Prostate gland (tissue), 2 donors: ENCODE measurements around the gene RBP2. TPM values are rescaled to one million over a fixed set of nuclear protein-coding genes. Genes with fewer than 3 reads are reported as not detected.

ENCODE experiments used
- DNase-seq: peaks from one replicate; pipeline ENCODE4 v3.0.0-alpha.2; 2019; ENCODE audit warnings: low spot score
- H3K27ac ChIP-seq, 2 donors: fragments of 200-600 bp; sonication (generic); 2 replicates each; pipeline ENCODE4 v1.5.1; 2017 to 2019
- H3K27me3 ChIP-seq: fragments of 200-600 bp; sonication (generic); replicated peaks from 2 replicates; pipeline ENCODE4 v1.5.1; 2019; ENCODE audit not compliant: insufficient read depth
- H3K36me3 ChIP-seq, 2 donors: fragments of 200-600 bp; sonication (generic); 1 replicate in 1 of 2; 2 replicates in 1 of 2; pipeline versions ENCODE4 v1.5.1 to v1.8.1; 2017 to 2019
- H3K4me1 ChIP-seq: fragments of 200-600 bp; sonication (generic); replicated peaks from 2 replicates; pipeline ENCODE4 v1.5.1; 2019
- H3K4me3 ChIP-seq, 2 donors: fragments of 200-600 bp; sonication (generic); 2 replicates each; pipeline ENCODE4 v1.5.1; 2017 to 2019
- H3K9me3 ChIP-seq: fragments of 200-600 bp; sonication (generic); 2 replicates; pipeline ENCODE4 v1.5.1; 2017
- POLR2A ChIP-seq: fragments of 450-650 bp; IDR thresholded peaks from one replicate; pipeline ENCODE4 v1.6.1; 2016; ENCODE audit warnings: antibody characterized with exemption, mild to moderate bottlenecking
- POLR2AphosphoS5 ChIP-seq: sonication (generic); formaldehyde crosslinking; IDR thresholded peaks from one replicate; pipeline ENCODE4 v1.6.1; 2017; ENCODE audit warnings: antibody characterized with exemption
- WGBS: methylation state at CpG from one replicate; pipeline ENCODE4 v1.1.5; 2018; 5-methylcytosine and 5-hydroxymethylcytosine counted together
- intact Hi-C: fragments of 100-400 bp; cut with DNase I; formaldehyde crosslinking; loops from one replicate; pipeline ENCODE4 v1.14.2; 2022
- total RNA-seq, 2 donors: library from RNA; depleted of rRNA; stranded (reverse); fragments of >200 nt; gene quantifications; one replicate each; pipeline ENCODE4 v1.1.0, GENCODE V29; 2016
- TF ChIP-seq, protein P1 (sequence below), 4 experiments: fragments of 200-600 bp in 2 of 4; fragments of 450-650 bp in 2 of 4; sonication (generic) in 2 of 4; IDR thresholded peaks; 1 replicate in 3 of 4; 2 replicates in 1 of 4; pipeline ENCODE4 v1.5.1; 2016 to 2019; ENCODE audit warnings: antibody characterized with exemption in 4 of 4, mild to moderate bottlenecking in 2 of 4, moderate library complexity in 2 of 4

RBP2 gene
- total RNA-seq, 2 donors from 2014 or later: not detected

- 79% methylated on average over 7 of the region's 7 CpGs for WGBS
Observed at GRCh38 chr3:139458348-139458747, 18.0 kb downstream of the RBP2 start.

DNA sequence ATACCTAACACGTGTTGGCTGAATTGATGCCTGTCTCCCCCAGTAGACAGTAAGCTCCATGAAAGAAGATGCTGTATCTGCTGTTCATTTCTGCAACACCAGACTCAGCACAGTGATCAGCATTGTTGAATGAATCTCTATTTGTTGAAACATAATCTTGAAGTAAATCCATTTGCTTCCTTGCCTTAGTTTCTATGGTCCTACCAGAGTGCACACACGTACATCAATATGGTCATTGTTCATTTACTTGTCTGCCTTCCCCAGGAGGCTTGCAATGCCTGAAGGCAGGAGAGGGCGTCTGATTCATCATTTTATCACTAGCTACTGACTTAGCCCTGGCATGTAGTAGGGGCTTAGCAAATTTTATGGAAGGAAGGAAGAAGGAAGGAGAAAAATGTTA, 19.2 kb downstream of the RBP2 start:
- 67% methylated on average over 3 of the region's 3 CpGs for WGBS
- Histone ChIP-seq H3K9me3 (no peaks in the 10 kb centered on the region), H3K4me3 (no peak overlapping the region), H3K27me3 (no peaks in the 10 kb centered on the region), H3K36me3 (no peaks in the 10 kb centered on the region), H3K4me1 (no peaks in the 10 kb centered on the region), H3K27ac (no peak overlapping the region)
- TF ChIP-seq POLR2AphosphoS5: no peak
- no peak for TF ChIP-seq POLR2A
- TF ChIP-seq, protein P1, sequence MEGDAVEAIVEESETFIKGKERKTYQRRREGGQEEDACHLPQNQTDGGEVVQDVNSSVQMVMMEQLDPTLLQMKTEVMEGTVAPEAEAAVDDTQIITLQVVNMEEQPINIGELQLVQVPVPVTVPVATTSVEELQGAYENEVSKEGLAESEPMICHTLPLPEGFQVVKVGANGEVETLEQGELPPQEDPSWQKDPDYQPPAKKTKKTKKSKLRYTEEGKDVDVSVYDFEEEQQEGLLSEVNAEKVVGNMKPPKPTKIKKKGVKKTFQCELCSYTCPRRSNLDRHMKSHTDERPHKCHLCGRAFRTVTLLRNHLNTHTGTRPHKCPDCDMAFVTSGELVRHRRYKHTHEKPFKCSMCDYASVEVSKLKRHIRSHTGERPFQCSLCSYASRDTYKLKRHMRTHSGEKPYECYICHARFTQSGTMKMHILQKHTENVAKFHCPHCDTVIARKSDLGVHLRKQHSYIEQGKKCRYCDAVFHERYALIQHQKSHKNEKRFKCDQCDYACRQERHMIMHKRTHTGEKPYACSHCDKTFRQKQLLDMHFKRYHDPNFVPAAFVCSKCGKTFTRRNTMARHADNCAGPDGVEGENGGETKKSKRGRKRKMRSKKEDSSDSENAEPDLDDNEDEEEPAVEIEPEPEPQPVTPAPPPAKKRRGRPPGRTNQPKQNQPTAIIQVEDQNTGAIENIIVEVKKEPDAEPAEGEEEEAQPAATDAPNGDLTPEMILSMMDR (IDR thresholded peaks at IDR 0.05): no peak
- no peak for DNase-seq
- intact Hi-C loops: no loop called here

More at GRCh38 chr3:139458348-139458747, 18.0 kb downstream of the RBP2 start:
- H3K9me3 ChIP-seq: no peaks in the 10 kb centered on the region
- H3K27ac ChIP-seq: no peak overlapping the region
- TF ChIP-seq POLR2A (no peak), POLR2AphosphoS5 (no peak)
- TF ChIP-seq, protein P1 (IDR thresholded peaks at IDR 0.05): no peak
- H3K4me3 ChIP-seq: no peak overlapping the region
- DNase-seq: no peak
- no peaks in the 10 kb centered on the region for H3K4me1 ChIP-seq
- no peaks in the 10 kb centered on the region for H3K36me3 ChIP-seq
- intact Hi-C loops: no loop called here
- H3K27me3 ChIP-seq: no peaks in the 10 kb centered on the region

DNA sequence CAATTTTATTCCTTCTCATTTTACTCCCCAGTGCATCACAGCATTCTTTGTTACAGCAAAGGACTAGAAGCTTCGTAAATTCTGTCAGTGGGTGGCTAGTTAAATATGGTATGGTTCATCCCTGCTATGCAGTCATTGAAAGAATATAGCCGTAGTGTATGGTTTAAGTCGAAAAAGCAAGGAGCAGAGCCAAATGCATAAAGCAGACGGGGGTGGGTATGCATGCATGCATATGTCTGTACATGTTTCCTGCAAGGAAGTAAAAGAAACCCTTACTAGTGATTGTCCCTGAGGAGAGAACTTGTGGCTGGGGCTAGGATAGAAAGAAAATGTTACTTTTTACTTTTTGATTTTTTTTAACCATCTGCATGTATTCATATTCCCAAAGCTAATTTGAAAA, 19.9 kb downstream of the RBP2 start:
- Histone ChIP-seq H3K4me1 (no peaks in the 10 kb centered on the region), H3K9me3 (no peaks in the 10 kb centered on the region), H3K4me3 (no peak overlapping the region), H3K36me3 (no peaks in the 10 kb centered on the region), H3K27ac (no peak overlapping the region), H3K27me3 (no peaks in the 10 kb centered on the region)
- no peak for DNase-seq
- 41% methylated on average over 4 of the region's 4 CpGs for WGBS
- intact Hi-C loops: no loop called here
- TF ChIP-seq POLR2AphosphoS5: no peak
- TF ChIP-seq, protein P1 (IDR thresholded peaks at IDR 0.05): no peak
- TF ChIP-seq POLR2A: no peak

- DNase-seq: no peak
- TF ChIP-seq POLR2A: no peak
- H3K4me1 ChIP-seq: no peaks in the 10 kb centered on the region
- 70% methylated on average over 3 of the region's 3 CpGs for WGBS
- H3K9me3 ChIP-seq: no peaks in the 10 kb centered on the region
- H3K36me3 ChIP-seq: no peaks in the 10 kb centered on the region
- no peak overlapping the region for H3K4me3 ChIP-seq
- intact Hi-C loops: no loop called here
- no peak overlapping the region for H3K27ac ChIP-seq
- H3K27me3 ChIP-seq: no peaks in the 10 kb centered on the region
Observed at GRCh38 chr3:139455855-139456254, 20.5 kb downstream of the RBP2 start.

GRCh38 chr3:139455206-139455605, 21.1 kb downstream of the RBP2 start:
- no peak for DNase-seq
- H3K4me3 ChIP-seq: no peak overlapping the region
- no peaks in the 10 kb centered on the region for H3K27me3 ChIP-seq
- TF ChIP-seq POLR2AphosphoS5 (no peak), POLR2A (no peak)
- TF ChIP-seq, protein P1 (IDR thresholded peaks at IDR 0.05): no peak
- intact Hi-C loops: no loop called here
- 87% methylated on average over 1 of the region's 1 CpG for WGBS
- no peaks in the 10 kb centered on the region for H3K9me3 ChIP-seq
- H3K4me1 ChIP-seq: no peaks in the 10 kb centered on the region
- H3K36me3 ChIP-seq: no peaks in the 10 kb centered on the region
- H3K27ac ChIP-seq: no peak overlapping the region
